Natural killer cell (primary cell): ENCODE data around the gene FLYWCH2. TPM values are rescaled to one million over a fixed set of nuclear protein-coding genes. Genes with fewer than 3 reads are reported as not detected.

Experiments
- ATAC-seq, 3 donors: fragments of 150-1000 bp in 2 of 3; fragments of 200-7000 bp in 1 of 3; cut with Tn5 transposase; 1 replicate in 1 of 3; 2 replicates in 2 of 3; pipeline ENCODE4 v1.10.0; 2021; ENCODE audit warnings: mild to moderate bottlenecking in 2 of 3, moderate library complexity in 2 of 3
- DNase-seq, 2 donors: peaks; one replicate each; pipeline versions ENCODE4 v3.0.0 to v3.0.0-alpha.2; 2013 to 2021; ENCODE audit warnings: mixed read lengths in 1 of 2
- H3K27ac ChIP-seq: one replicate; pipeline ENCODE4 v1.5.1; 2013; ENCODE audit warnings: mild to moderate bottlenecking, low read length
- H3K27me3 ChIP-seq: one replicate; pipeline ENCODE4 v1.6.1; 2013; ENCODE audit warnings: low read length; ENCODE audit not compliant: control insufficient read depth, insufficient read depth
- H3K36me3 ChIP-seq: one replicate; pipeline ENCODE4 v1.6.1; 2013; ENCODE audit warnings: low read length; ENCODE audit not compliant: control insufficient read depth, insufficient read depth
- H3K4me1 ChIP-seq: one replicate; pipeline ENCODE4 v1.6.1; 2013; ENCODE audit warnings: low read length; ENCODE audit not compliant: control insufficient read depth, insufficient read depth
- H3K4me3 ChIP-seq: one replicate; pipeline ENCODE4 v1.5.1; 2013; ENCODE audit warnings: low read length
- H3K9me3 ChIP-seq: one replicate; pipeline ENCODE4 v1.6.1; 2013; ENCODE audit warnings: low read length; ENCODE audit not compliant: control insufficient read depth, insufficient read depth
- H3K27ac Mint-ChIP-seq, 2 donors: one replicate each; pipeline ENCODE4 v1.8.0; 2022; ENCODE audit warnings: mild to moderate bottlenecking in 2 of 2, mixed read lengths in 2 of 2, moderate library complexity in 1 of 2
- H3K27me3 Mint-ChIP-seq, 2 donors: one replicate each; pipeline ENCODE4 v1.8.0; 2022; ENCODE audit warnings: low read depth in 2 of 2, mixed read lengths in 2 of 2
- H3K36me3 Mint-ChIP-seq: one replicate; pipeline ENCODE4 v1.8.0; 2022; ENCODE audit warnings: mixed read lengths
- H3K4me1 Mint-ChIP-seq, 2 donors: one replicate each; pipeline ENCODE4 v1.8.0; 2022; ENCODE audit warnings: mixed read lengths in 2 of 2
- H3K4me3 Mint-ChIP-seq: one replicate; pipeline ENCODE4 v1.8.0; 2022; ENCODE audit warnings: mild to moderate bottlenecking, moderate library complexity, mixed read lengths
- H3K9me3 Mint-ChIP-seq, 2 donors: one replicate each; pipeline ENCODE4 v1.8.0; 2022; ENCODE audit warnings: mixed read lengths in 2 of 2
- WGBS: methylation state at CpG from one replicate; pipeline ENCODE4 v1.1.7; 2013; ENCODE audit warnings: missing lambda C conversion rate; ENCODE audit not compliant: insufficient coverage; 5-methylcytosine and 5-hydroxymethylcytosine counted together
- intact Hi-C: fragments of 100-400 bp; cut with micrococcal nuclease; formaldehyde crosslinking; loops from one replicate; pipeline ENCODE4 v1.14.2; 2022
- total RNA-seq, 4 donors: library from RNA; stranded (reverse); fragments of 120-200 nt in 1 of 4; gene quantifications; one replicate each; pipeline versions ENCODE4 v1.2.3 to v1.2.4, GENCODE V29; 2013 to 2022
- TF ChIP-seq, protein P1 (sequence below): fragments of 200-600 bp; IDR thresholded peaks from one replicate; pipeline ENCODE4 v1.8.0; 2022; ENCODE audit warnings: antibody characterized with exemption

The FLYWCH2 gene
- total RNA-seq, 3 donors from 2014 or later (not counting 1 experiment from before 2014, with no cell fraction given), result 12.0 to 12.7 (median 12.6) TPM

DNA sequence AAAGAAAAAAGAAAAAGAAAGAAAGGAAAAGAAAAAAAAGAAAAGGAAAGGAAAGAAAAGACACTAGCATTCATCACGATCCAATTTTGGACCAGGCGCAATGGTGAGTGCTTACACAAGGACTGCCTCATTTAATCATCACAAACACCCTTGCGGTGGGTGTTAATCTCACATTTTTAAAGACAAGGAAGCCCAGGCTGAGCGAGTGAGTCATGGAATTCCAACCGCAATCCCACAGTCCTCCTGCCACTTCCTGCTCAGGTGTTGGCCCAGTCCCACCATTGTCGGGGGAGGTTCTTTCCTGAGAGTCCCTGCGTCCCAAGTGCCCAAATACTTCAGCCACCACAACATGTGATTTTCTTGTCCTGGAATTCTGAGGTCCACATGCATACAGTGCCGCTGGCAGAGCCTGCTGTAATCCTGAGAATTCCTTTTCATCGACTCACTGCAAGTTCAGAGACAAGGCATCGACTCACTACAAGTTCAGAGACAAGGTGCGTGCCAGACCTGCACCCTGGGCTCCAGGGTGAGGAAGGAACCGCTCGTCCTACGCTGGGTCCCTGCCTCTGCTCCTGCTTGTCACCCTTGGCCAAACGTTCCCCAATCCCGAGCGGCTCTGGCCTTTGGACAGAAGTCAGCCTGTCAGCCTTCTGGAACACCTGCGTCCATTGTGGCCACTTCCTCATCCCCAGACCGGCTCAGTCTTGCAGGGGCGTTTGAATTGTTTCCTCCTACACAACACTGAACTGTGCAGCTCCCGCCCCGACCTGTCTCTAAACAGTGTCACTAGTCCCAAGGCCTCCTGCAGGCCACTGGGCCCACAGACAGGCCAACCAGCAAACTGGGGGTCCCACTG lies 47.1 kb upstream of the FLYWCH2 start:
- no peak for DNase-seq
- Mint-ChIP-seq H3K9me3 (no peaks in the 10 kb centered on the region), H3K36me3 (no peaks in the 10 kb centered on the region), H3K27ac (peak overlapping the region in 1 of 2 donors; percentile 30), H3K4me3 (no peak overlapping the region), H3K4me1 (peaks cover 44 to 52% of the 10 kb centered on the region in 2 donors), H3K27me3 (peaks cover 0 to 3% of the 10 kb centered on the region in 2 donors)
- TF ChIP-seq, protein P1, sequence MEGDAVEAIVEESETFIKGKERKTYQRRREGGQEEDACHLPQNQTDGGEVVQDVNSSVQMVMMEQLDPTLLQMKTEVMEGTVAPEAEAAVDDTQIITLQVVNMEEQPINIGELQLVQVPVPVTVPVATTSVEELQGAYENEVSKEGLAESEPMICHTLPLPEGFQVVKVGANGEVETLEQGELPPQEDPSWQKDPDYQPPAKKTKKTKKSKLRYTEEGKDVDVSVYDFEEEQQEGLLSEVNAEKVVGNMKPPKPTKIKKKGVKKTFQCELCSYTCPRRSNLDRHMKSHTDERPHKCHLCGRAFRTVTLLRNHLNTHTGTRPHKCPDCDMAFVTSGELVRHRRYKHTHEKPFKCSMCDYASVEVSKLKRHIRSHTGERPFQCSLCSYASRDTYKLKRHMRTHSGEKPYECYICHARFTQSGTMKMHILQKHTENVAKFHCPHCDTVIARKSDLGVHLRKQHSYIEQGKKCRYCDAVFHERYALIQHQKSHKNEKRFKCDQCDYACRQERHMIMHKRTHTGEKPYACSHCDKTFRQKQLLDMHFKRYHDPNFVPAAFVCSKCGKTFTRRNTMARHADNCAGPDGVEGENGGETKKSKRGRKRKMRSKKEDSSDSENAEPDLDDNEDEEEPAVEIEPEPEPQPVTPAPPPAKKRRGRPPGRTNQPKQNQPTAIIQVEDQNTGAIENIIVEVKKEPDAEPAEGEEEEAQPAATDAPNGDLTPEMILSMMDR, result no peak
- WGBS, result 59% methylated on average over 20 of the region's 22 CpGs
- ATAC-seq, result no peak
- Histone ChIP-seq H3K27ac (no peak overlapping the region), H3K4me1 (peaks cover 28% of the 10 kb centered on the region), H3K9me3 (no peaks in the 10 kb centered on the region), H3K27me3 (no peaks in the 10 kb centered on the region), H3K36me3 (peaks cover 2% of the 10 kb centered on the region), H3K4me3 (no peak overlapping the region)
- intact Hi-C loops, result no loop called here

DNA sequence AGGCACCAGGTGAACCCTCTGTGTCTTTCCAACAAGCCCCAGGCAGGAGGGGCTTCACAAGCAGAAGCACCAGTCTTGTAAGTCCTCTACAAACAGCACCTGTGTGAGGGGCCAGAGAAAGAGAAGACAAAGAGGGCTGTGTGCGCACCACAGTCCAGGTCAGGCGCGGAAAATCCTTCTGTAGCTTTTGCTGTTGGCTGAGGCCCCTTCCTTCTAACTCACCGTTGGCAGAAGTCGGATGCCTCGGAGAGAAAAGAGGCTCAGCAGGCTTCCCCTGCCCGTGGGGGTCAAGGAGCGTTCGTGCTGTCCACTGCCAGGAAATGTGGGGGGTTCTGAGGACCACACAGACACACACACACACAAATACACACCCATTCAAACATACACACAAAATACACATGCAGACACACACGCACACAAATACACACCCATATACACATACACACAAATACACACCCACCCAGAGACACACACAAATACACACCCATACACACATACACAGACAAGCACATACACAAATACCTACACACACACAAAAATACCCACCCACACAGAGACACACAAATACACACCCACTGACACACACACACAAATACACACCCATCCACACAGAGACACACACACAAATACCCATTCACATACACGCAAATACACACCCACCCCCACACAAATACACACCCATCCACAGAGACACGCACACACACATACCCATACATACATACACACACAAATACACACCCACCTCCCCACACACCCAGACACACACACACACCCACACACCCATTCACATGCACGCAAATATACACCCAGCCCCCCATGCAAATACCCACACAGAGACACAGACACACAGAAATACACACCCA lies 46.1 kb upstream of the FLYWCH2 start:
- H3K4me3 Mint-ChIP-seq, result no peak overlapping the region
- H3K9me3 ChIP-seq, result no peaks in the 10 kb centered on the region
- TF ChIP-seq, protein P1, result no peak
- H3K4me1 Mint-ChIP-seq, result peaks cover 50 to 52% of the 10 kb centered on the region in 2 donors
- H3K36me3 ChIP-seq, result peaks cover 2% of the 10 kb centered on the region
- 89% methylated on average over 13 of the region's 13 CpGs for WGBS
- no peak overlapping the region for H3K27ac ChIP-seq
- peaks cover 0 to 3% of the 10 kb centered on the region in 2 donors for H3K27me3 Mint-ChIP-seq
- intact Hi-C loops, result no loop called here
- ATAC-seq, result no peak
- peaks cover 38% of the 10 kb centered on the region for H3K4me1 ChIP-seq
- no peaks in the 10 kb centered on the region for H3K36me3 Mint-ChIP-seq
- no peak overlapping the region for H3K4me3 ChIP-seq
- no peaks in the 10 kb centered on the region for H3K9me3 Mint-ChIP-seq
- H3K27me3 ChIP-seq, result no peaks in the 10 kb centered on the region
- peak overlapping the region; percentile 30 to 96 for H3K27ac Mint-ChIP-seq
- no peak for DNase-seq

DNA sequence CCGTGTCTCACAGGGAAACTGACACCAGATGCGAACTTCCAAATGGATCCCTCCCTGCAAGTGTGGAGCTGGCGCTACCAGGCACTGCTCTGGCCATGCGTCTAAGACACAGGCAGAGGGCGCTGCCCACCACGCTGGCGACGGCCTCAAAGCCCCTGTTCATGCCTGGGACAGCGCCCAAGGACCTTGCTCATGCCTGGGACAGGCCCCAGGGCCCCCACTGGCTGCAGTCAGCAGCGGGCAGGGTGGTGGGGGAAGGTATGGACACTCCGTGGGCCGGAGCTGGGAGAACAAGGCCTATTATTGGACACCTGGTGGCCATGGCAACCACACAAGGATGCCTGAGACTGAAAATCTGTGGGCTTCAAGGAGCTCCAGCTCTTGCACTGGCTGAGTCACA lies 44.1 kb upstream of the FLYWCH2 start:
- H3K36me3 ChIP-seq, result peaks cover 2% of the 10 kb centered on the region
- ATAC-seq (peak; percentile 37 to 61 (median 46)), DNase-seq (peak; percentile 58 to 81)
- Mint-ChIP-seq H3K27ac (peak overlapping the region; percentile 30 to 96), H3K4me3 (peak overlapping the region; percentile 75), H3K9me3 (no peaks in the 10 kb centered on the region), H3K4me1 (peaks cover 58 to 60% of the 10 kb centered on the region in 2 donors), H3K36me3 (no peaks in the 10 kb centered on the region), H3K27me3 (no peaks in the 10 kb centered on the region)
- peaks cover 56% of the 10 kb centered on the region for H3K4me1 ChIP-seq
- H3K27me3 ChIP-seq, result no peaks in the 10 kb centered on the region
- 18% methylated on average over 12 of the region's 12 CpGs for WGBS
- intact Hi-C loops, result loop anchor here (1.0 kb wide), 1 partner anchor 80 kb away; no protein-coding TSS in a partner anchor
- TF ChIP-seq, protein P1, result peak; percentile 80
- peak overlapping the region; percentile 6 for H3K27ac ChIP-seq
- no peaks in the 10 kb centered on the region for H3K9me3 ChIP-seq
- no peak overlapping the region for H3K4me3 ChIP-seq
